Inflammatory macrophage treated with lipopolysaccharide for 4 hours (primary cell): ENCODE results near the gene PSME4.
"Not testable (repeated sequence)": the region's sequence is repeated elsewhere in the genome, so short reads cannot be mapped to it uniquely, and the experiment has no call there.

Source experiments
- DNase-seq: peaks from one replicate; pipeline ENCODE4 v3.0.0-alpha.2; 2020

The PSME4 gene

DNA sequence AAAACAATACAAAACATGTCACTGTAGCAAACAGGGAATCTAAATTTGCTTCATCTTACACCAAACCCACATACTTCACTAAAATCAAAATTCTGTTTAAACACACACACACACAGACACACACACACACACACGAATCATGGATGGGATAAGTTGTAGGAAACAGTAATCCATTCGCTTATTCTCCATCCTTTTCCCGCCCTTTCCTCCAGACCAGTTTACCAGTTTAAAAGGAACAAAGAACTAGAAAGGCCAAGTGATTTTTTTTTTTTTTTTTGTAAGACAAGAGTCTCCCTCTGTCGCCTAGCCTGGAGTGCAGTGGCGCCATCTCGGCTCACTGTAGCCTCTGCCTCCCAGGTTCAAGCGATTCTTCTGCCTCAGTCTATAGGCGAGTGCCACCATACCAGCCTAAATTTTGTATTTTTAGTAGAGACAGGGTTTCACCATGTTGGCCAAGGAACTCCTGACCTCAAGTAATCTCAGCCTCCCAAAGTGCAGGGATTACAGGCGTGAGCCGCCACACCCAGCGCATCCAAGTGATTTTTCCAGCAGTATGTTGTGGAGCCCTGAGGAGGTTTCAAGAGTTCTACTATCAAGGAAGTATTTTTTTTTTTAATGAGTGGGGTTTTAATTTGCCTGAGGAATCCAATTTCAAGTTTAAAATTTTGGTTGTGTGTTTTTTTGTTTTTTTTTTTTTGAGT, 5.7 kb downstream of the PSME4 start:
- no peak for DNase-seq

DNA sequence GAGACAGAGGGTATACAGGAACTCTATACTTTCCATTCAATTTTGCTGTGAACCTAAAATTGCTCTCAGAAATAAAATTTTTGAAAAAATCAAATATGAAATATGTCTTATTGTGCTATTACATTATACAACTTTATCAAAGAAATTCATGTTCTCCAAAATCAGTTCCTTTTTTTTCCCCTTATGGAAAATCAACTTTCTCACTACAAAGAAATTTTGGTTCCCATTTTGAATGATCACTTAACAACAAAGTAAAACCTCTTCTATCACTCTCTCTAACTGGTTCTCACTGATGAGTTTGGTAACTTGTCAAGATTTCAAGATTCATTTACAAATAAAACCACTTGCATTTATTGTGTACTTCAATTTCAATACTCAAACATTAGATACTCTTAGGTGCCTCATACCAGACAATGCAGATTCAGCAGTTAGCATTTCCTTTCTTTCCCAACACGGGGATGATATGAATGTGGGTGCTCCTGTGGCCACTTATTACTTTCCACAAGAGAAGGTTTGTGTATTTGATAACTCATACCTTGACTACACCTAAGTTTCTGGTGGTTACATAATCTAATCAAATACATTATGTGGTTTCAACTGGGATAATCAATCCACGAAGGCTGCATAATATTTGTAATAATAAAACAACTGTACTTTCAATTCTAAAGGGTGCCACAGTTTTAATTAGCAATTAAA, 6.4 kb downstream of the PSME4 start:
- DNase-seq: peak; percentile 44

DNA sequence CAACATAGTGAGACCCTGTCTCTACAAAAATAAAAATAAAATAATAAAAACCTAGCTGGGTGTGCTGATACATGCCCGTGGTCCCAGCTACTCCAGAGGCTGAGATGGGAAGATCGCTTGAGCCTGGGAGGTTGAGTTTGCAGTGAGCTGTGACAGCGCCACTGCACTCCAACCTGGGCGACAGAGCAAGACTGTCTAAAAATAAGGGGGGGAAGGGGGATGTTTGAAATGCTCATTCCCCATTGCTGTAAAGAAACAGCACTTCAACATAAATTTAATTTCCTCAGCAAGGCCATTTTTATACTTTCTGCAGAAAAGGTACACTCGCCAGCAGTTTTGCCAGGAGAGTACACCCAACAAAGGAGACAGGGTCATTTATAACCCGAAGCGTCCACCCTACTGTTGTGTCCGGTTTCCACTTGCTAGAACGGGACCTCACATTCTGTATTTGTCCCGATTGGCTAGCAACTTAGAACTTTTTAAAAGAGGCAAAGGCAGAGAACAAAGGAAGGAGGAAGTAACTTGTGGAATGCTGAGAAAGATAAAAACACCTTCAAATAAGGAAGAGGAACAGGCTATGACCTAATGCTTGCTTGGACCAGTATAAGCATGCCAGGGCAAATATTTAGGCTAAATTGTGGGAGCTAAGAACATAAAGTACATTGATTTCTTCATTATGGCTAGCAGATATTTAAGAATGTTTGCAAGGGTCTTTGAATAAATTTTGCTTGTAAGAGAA, 9.1 kb downstream of the PSME4 start:
- not testable (repeated sequence) for DNase-seq

DNA sequence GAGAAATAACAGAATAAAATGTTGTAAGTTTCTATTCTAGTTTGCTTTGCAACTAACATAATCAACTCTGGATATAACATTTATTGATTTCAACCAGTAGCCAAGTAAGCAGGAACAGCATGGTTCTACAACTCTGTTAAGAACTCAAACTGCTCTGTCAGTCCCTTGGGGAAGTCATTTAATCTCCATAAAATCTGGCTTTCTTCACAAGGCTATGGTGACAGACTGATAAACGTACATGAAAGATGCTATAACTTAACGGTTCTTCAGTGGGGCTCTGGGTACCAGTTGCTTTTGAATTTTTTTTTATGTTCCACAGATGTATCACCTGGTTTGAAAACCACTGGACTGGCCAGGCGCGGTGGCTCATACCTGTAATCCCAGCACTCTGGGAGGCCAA, 10.3 kb downstream of the PSME4 start:
- no peak for DNase-seq

DNA sequence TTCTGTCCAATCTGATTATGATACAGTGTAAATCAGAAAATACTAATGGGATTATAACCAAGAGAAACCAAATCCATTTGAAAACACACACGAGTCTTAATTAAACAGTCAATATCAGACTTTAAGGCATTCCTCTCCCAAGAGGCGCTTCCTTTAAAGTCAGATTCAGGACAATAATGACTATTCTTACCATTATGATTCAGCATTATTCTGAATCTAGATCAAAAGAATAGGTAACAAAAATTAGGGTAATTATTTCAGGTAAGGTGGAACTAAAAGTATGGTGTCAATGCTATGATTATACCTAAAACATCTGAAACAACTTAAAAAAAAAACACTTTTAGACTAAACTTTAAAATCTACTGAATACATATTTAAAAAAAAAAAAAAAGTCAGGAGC, 12.3 kb downstream of the PSME4 start:
- no peak for DNase-seq

DNA sequence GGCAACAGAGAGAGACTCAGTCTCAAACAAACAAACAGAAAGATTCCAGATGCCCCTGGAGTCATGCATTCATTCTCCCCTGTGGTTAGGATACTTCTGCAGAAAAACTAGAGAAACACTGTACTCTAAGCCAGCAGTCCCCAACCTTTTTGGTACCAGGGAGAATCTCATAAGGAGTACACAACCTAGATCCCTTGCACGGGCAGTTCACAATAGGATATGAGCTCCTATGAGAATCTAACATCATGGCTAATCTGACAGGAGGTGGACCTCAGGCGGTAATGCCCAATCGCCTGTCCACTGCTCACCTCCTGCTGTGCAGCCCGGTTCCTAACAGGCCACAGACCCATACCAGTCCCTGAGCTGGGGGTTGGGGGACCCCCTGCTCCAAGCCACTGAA, 18.3 kb downstream of the PSME4 start:
- no peak for DNase-seq

DNA sequence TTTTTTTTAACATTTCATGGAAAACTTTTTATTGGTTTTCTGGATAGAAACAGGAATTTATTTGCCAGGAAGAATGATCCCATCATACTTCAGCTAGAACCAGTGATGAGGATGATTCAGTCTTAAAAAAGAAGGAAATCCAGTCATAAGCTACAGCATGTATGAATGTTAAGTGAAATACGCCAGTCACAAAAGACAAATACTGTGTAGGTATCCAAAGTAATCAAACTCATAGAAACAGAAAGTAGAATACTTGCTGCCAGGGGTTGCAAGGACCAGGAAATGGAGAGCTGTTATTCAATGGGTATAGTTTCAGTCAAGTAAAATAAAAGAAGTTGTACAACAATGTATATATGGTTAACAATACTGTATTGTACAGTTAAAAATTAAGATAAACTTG, 21.3 kb downstream of the PSME4 start:
- DNase-seq: no peak

DNA sequence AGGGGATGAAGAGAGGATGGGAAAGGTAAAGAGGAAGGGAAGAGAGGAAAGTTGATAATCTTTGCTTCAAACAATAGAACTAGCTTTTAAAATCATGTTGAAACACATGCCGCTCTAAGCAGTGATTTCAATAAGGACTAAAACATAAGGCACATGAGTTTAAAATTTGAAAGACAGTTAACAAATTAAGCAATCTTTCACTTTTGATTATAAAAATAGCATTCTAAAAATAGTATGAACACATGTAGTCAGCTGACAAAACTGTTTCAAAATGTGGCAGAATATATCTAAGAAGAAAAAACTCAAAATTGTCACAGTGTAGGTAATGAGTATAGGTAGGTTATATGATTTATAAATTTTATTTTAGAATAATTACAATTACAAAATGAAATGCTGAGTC, 25.3 kb downstream of the PSME4 start:
- DNase-seq: peak; percentile 59

DNA sequence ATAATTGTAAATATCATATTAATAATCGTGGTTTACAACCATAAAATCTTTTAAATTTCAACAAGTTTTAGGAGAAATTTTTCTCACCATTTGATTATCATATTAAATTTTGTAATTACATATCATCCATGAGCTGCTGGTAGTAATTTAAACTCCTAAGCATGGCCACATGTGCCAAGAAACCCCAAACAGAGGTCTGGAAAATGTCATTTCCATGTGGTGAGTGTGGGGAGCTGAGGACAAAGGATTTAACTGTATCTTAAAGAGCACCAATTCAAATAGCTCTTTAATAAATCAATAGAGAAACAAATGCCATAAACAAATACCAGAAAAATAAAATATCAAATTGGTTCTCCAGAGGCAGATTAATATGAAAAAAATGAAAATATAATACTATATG, 26.3 kb downstream of the PSME4 start:
- DNase-seq: no peak

DNA sequence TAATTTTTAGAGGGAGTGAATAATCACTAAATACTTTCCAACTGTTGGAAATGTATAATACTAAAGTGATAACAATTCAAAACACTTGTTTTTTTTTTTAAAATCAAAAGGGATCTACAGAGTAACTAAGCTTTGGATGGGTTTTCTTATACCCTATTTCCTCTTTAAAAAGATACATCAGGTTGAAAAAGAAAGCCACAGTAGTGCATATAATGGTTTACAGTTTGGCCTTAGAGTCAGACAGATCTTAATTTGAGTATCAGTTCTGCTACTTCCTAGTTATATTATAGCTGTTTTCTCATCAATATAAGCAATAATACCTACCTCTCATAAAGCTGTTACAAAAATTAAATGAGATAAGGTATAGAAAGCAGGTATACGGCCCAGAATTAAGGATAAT, 28.5 kb downstream of the PSME4 start:
- no peak for DNase-seq

DNA sequence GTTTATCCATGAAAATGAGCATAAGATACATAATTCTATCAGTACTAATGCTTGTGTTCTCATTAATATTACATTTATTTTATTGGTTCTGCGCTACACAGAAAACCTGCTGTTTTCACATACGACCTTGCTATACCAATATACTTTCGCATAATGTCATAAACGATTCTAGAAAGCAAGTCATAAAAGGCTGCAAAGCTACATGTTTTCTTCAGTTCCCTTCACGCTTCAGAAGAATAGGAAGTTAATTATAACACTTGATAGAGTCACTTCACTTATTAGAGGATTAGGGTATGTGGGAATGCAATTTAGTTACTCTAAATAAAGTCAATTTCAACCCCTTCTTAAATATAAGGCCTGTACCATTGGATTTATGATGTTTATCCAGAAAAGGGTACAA, 29.0 kb downstream of the PSME4 start:
- no peak for DNase-seq

DNA sequence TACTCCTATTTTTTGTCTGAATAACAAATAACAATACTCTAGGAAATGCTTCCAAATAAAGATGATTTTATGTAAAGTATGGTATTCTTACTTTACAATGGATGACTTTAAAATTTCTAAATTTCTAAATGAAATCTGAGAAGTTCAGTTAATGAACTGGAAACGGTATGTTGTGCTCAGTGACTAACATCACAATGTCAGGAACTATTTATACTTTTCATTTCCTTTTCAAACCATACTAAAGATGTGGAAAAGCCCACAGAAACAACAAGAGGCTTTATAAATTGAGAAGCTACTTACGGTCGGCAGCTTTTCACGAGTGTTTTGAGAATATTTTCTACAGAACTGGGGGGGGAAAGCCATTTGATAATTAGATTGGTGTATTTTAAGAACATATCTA, 31.1 kb downstream of the PSME4 start:
- no peak for DNase-seq

DNA sequence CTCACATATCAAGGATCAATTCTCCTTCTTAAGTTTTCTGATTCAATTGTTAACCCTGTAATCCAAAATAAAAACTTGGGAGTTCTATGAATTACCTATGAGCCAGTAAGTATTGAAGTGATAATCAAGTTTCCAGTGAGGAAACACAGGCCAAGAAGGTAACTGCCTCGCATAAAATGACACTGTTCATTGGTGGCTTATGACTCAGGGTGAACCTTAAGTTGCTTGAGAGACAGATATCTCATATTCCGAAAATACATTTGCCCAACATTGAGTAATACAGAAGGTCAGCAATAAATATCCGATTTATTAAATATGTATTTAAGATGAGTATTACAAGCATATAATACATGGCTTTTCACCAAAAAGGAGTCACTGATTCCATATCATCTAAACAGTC, 31.9 kb downstream of the PSME4 start:
- DNase-seq: no peak

DNA sequence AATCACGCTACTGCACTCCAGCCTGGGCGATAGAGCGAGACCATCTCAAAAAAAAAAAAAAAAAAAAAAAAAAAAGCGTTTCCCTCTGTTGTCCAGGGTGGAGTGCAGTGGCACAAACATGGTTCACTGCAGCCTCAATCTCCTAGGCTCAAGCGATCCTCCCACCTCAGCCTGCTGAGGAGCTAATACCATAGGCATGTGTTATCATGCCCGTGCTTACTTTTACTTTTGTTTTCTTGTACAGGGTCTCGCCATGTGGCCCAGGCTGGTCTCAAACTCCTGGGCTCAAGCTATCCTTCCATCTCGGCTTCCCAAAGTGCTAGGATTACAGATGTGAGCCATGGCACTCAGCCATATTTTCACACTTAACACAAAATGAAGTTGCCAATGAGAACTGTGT, 37.5 kb downstream of the PSME4 start:
- DNase-seq: no peak

DNA sequence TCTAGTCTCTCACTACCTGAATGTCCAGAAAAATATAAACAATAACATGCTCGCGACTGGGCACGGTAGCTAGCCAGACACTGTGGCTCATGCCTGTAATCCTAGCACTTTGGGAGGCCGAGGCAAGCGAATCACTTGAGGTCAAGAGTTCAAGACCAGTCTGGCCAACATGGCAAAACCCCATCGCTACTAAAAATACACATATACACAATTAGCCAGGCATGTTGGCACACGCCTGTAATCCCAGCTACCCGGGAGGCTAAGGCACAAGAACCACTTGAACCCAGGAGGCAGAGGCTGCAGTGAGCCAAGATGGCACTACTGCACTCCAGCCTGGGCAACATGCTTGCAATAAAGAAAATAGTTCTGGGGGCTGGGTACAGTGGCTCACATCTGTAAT, 44.5 kb downstream of the PSME4 start:
- not testable (repeated sequence) for DNase-seq

DNA sequence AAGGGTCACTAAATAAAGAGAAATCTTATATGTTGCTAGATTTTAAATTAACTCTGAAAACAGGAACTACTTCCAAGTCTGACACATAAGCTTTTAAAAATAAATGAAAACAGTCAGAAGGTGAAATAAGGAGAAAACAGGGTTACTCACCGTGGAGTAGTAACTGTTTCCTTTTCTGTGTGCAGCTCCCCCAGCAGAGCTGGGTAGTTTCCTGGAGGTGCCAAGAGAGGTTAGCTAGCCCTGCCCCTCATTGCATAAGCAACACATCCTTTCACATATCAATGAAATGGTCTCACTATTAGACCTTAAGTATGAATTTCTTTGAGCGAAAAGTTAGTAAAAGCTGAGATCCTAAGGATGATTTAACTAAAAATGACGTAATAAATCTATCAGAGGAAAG, 57.1 kb downstream of the PSME4 start:
- peak; percentile 5 for DNase-seq

DNA sequence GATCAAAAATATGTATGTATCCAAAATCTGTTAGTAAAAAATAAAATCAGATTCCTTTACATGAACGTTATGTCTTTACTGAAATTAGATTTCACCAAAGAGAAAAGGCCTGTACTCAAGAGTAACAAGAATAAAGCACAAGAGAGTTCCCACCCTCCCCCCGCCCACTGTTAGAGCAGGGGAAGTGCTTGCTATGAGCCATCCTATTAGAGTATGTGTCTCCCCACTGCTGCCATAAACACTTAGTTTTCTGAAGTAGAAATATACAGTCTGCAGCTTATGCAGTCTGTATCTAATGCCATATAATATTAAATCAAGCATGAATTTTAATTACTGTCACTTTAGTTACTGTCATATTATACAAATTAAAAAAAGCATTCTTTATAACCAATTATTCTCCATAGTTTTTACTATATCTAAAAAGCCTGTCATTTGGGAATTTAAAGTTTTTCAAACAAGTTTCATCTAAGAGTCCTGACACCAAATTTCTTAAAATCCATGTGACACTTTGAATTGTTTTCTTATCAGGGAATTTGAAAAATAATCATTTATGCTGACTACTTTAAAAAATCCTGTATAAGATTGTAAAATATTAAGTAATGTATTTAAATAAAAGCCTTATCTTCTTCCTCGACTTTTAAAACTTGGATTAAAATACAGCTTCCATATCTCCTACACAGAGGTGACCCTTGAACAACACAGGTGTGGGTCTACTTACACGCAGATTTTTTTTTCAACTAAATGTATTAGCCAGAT, 59.2 kb downstream of the PSME4 start:
- peak; percentile 3 for DNase-seq

DNA sequence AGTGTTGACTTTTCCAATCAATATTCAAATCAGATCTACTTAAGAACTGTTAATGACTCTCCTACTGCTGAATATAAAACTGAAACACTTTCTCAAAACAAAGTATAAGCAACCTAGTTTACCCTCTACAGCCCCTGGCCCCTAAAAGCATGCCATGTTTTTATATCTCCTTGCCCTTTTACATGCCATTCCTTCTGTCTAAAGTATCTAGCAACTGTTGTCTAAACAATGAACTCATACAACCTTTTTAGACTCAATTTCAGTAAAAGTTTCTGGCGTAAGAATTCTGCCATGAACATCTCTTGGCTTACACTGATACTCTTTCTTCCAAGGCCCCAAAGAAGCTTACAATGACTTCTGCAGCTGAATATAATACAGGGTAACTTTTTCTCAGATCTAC, 63.2 kb downstream of the PSME4 start:
- no peak for DNase-seq

DNA sequence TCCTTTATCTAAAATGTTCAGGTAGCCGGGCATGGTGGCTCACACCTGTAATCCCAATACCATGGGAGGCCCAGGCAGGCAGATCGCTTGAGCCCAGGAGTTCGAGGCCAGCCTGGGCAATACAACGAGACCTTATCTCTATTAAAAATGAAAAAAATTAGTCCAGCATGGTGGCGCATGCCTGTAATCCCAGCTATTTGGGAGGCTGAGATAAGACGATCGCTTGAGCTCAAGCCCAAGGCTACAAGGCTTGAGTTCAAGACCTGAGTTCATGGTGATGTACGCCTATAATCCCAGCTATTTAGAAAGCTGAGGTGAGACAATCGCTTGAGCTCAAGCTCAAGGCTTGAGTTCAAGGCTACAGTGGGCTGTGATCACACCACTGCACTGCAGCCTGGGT, 65.4 kb downstream of the PSME4 start:
- no peak for DNase-seq

DNA sequence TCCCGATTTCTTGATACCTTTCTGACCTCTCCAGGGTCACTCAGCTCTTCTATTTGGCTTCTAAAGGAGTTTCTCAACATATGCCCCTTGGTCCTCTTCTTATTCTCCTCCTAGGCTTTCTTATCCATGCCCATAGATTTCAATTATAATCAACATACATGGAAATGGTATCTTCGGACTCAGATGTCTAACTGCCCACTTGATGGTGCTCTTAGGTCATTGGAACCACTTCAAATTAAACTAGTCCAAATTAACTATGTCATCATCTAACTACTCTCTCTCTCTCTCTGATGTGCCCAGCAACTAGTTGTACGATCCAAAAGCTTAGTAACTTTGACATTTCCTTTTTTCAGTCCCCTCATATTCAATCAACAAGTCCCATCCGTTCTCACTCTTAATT, 67.8 kb downstream of the PSME4 start:
- no peak for DNase-seq

DNA sequence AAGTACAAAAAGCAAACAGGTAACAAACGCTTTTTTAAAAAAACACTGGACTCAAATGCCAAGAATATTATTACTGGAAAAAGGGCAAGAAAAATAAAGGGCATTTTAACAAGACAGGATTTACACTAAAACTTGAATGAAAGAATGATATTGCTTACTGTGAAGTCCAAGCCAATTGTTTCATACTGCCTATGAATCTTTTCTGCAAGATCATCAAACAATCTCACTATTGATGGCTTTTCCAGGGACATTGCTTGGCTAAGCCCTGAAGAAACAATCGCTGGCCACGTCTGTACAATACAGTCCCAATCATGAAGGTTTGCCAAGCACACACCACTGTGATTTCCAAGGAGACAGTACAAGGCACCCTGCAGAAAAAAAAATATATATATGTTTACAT, 69.6 kb downstream of the PSME4 start:
- no peak for DNase-seq

DNA sequence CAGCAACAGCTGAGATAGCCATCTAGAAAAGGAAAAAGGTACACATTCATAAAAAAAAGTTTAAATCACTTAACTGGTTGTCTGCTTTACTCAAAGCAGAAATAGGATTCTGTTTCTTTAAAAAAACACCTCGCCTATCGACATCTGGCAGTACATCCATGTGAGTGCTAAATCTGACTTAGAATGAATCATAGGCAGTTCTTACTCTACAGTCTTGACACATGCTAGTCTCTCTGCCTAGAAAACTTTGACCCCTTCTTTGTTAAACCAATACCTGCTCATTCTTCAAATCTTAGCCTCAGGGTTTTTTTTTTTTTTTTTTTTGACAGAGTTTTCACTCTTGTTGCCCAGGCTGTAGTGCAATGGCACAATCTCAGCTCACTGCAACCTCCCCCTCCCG, 73.9 kb downstream of the PSME4 start:
- no peak for DNase-seq
